Subcutaneous abdominal adipose tissue (tissue), 5 donors: ENCODE measurements around the gene ZNF611.
"Not testable (repeated sequence)": the region's sequence is repeated elsewhere in the genome, so short reads cannot be mapped to it uniquely, and the experiment has no call there.

Experiments used
- H3K27ac ChIP-seq: one replicate; pipeline ENCODE4 v1.7.0; 2013; ENCODE audit warnings: low read depth, mild to moderate bottlenecking, inconsistent platforms, low read length, moderate library complexity
- H3K27me3 ChIP-seq, 5 donors: one replicate each; pipeline ENCODE4 v1.7.0; 2013; ENCODE audit warnings: low read length in 5 of 5, inconsistent platforms in 1 of 5; ENCODE audit not compliant: control insufficient read depth in 5 of 5, insufficient read depth in 4 of 5
- H3K36me3 ChIP-seq, 5 donors: one replicate each; pipeline ENCODE4 v1.7.0; 2013; ENCODE audit warnings: low read length in 5 of 5; ENCODE audit not compliant: control insufficient read depth in 5 of 5, insufficient read depth in 5 of 5
- H3K4me1 ChIP-seq, 5 donors: one replicate each; pipeline ENCODE4 v1.7.0; 2013; ENCODE audit warnings: low read length in 5 of 5, mild to moderate bottlenecking in 3 of 5, moderate library complexity in 1 of 5; ENCODE audit not compliant: control insufficient read depth in 5 of 5, insufficient read depth in 5 of 5
- H3K4me3 ChIP-seq, 5 donors: one replicate each; pipeline ENCODE4 v1.7.0; 2013; ENCODE audit warnings: low read length in 5 of 5, low read depth in 1 of 5
- H3K9ac ChIP-seq, 5 donors: one replicate each; pipeline ENCODE4 v1.7.0; 2013; ENCODE audit warnings: low read length in 5 of 5, mild to moderate bottlenecking in 4 of 5, moderate library complexity in 3 of 5
- H3K9me3 ChIP-seq, 5 donors: one replicate each; pipeline ENCODE4 v1.7.0; 2013; ENCODE audit warnings: low read length in 5 of 5; ENCODE audit not compliant: control insufficient read depth in 5 of 5
- donor health status: healthy.
- donor health status: healthy.
- donor health status: healthy.
- donor health status: healthy.
- donor health status: healthy.

Gene ZNF611

GRCh38 chr19:52734893-52735661, at the start of gene ZNF611:
Gene ZNF611, minus strand, starts transcription at chr19:52735044. Its CDS starts 19,150 bp downstream, at chr19:52715894.
- Histone ChIP-seq H3K36me3 (no peaks in the 10 kb centered on the region), H3K4me3 (peak within 1 kb of the TSS; percentile 92 to 98 (median 96)), H3K27ac (peak within 1 kb of the TSS; percentile 86), H3K4me1 (peaks cover 2 to 26% (median 16%) of the 10 kb centered on the region in 5 donors), H3K9ac (peak within 1 kb of the TSS; percentile 81 to 95 (median 91)), H3K9me3 (no peaks in the 10 kb centered on the region), H3K27me3 (no peaks in the 10 kb centered on the region)

- peaks cover under 1 to 15% (median 7%) of the 10 kb centered on the region in 5 donors for H3K36me3 ChIP-seq
These were observed 48.0 kb upstream of the ZNF611 start for GRCh38 chr19:52782864-52783263.

GRCh38 chr19:52778811-52779210, 44.0 kb upstream of the ZNF611 start:
- H3K4me3 ChIP-seq: no peak overlapping the region
- no peaks in the 10 kb centered on the region for H3K27me3 ChIP-seq
- H3K36me3 ChIP-seq: peaks cover 3 to 28% (median 10%) of the 10 kb centered on the region in 5 donors
- H3K9me3 ChIP-seq: no peaks in the 10 kb centered on the region
- H3K27ac ChIP-seq: no peak overlapping the region
- no peak overlapping the region for H3K9ac ChIP-seq
- no peaks in the 10 kb centered on the region for H3K4me1 ChIP-seq

More at GRCh38 chr19:52782864-52783263, 48.0 kb upstream of the ZNF611 start:
- H3K27ac ChIP-seq, H3K9ac ChIP-seq, H3K9me3 ChIP-seq, H3K4me3 ChIP-seq, H3K27me3 ChIP-seq: not testable (repeated sequence)
- H3K4me1 ChIP-seq: peaks cover 0 to 18% (median 17%) of the 10 kb centered on the region in 5 donors

GRCh38 chr19:52756447-52756846, 21.6 kb upstream of the ZNF611 start:
- not testable (repeated sequence) for H3K9me3 ChIP-seq, H3K9ac ChIP-seq, H3K36me3 ChIP-seq, H3K27ac ChIP-seq, H3K4me3 ChIP-seq, H3K4me1 ChIP-seq, H3K27me3 ChIP-seq

- H3K9me3 ChIP-seq: no peaks in the 10 kb centered on the region
- H3K27ac ChIP-seq: no peak overlapping the region
- no peaks in the 10 kb centered on the region for H3K36me3 ChIP-seq
- H3K4me3 ChIP-seq: no peak overlapping the region
- no peak overlapping the region for H3K9ac ChIP-seq
- H3K4me1 ChIP-seq: peaks cover 0 to 9% (median 3%) of the 10 kb centered on the region in 5 donors
- no peaks in the 10 kb centered on the region for H3K27me3 ChIP-seq
These were observed 14.9 kb upstream of the ZNF611 start for GRCh38 chr19:52749780-52750179.

GRCh38 chr19:52748336-52748950, 13.6 kb upstream of the ZNF611 start:
- H3K36me3 ChIP-seq: no peaks in the 10 kb centered on the region
- H3K4me1 ChIP-seq: peaks cover 0 to 9% (median 3%) of the 10 kb centered on the region in 5 donors
- no peaks in the 10 kb centered on the region for H3K9me3 ChIP-seq
- no peak overlapping the region for H3K4me3 ChIP-seq
- peak overlapping the region in 1 of 5 donors; percentile 2 for H3K9ac ChIP-seq
- no peaks in the 10 kb centered on the region for H3K27me3 ChIP-seq
- no peak overlapping the region for H3K27ac ChIP-seq

GRCh38 chr19:52745919-52746318, 11.1 kb upstream of the ZNF611 start:
- not testable (repeated sequence) for H3K27me3 ChIP-seq, H3K4me3 ChIP-seq, H3K9me3 ChIP-seq, H3K36me3 ChIP-seq, H3K9ac ChIP-seq, H3K27ac ChIP-seq
- peaks cover 0 to 13% (median 4%) of the 10 kb centered on the region in 5 donors for H3K4me1 ChIP-seq

GRCh38 chr19:52743091-52743490, 8.2 kb upstream of the ZNF611 start:
- H3K9ac ChIP-seq: no peak overlapping the region

GRCh38 chr19:52742516-52742915, 7.7 kb upstream of the ZNF611 start:
- no peaks in the 10 kb centered on the region for H3K9me3 ChIP-seq
- peaks cover 0 to 4% (median 0%) of the 10 kb centered on the region in 5 donors for H3K4me1 ChIP-seq
- no peak overlapping the region for H3K27ac ChIP-seq
- H3K27me3 ChIP-seq: no peaks in the 10 kb centered on the region
- no peak overlapping the region for H3K4me3 ChIP-seq
- H3K36me3 ChIP-seq: no peaks in the 10 kb centered on the region
- no peak overlapping the region for H3K9ac ChIP-seq

More at GRCh38 chr19:52743091-52743490, 8.2 kb upstream of the ZNF611 start:
- Histone ChIP-seq H3K36me3 (no peaks in the 10 kb centered on the region), H3K4me3 (no peak overlapping the region), H3K27ac (no peak overlapping the region), H3K27me3 (no peaks in the 10 kb centered on the region), H3K4me1 (peaks cover 0 to 6% (median 0%) of the 10 kb centered on the region in 5 donors), H3K9me3 (no peaks in the 10 kb centered on the region)

- H3K4me3 ChIP-seq: no peak overlapping the region
- no peaks in the 10 kb centered on the region for H3K27me3 ChIP-seq
- H3K36me3 ChIP-seq: no peaks in the 10 kb centered on the region
- peaks cover 0 to 4% (median 0%) of the 10 kb centered on the region in 5 donors for H3K4me1 ChIP-seq
- H3K9me3 ChIP-seq: no peaks in the 10 kb centered on the region
- no peak overlapping the region for H3K27ac ChIP-seq
- H3K9ac ChIP-seq: no peak overlapping the region
These were observed 7.2 kb upstream of the ZNF611 start for GRCh38 chr19:52741951-52742485.
